Measurements from ENCODE around the gene FER. TPM values are rescaled to one million over a fixed set of nuclear protein-coding genes. Genes with fewer than 3 reads are reported as not detected.
"Not testable (repeated sequence)": the region's sequence is repeated elsewhere in the genome, so short reads cannot be mapped to it uniquely, and the experiment has no call there.

Gene FER
- total RNA-seq, 1 donor from 2014 or later = 17.0 TPM

GRCh38 chr5:108798513-108799265 lies 51.0 kb downstream of the FER start:
- DNase-seq (ENCODE audit: low read depth, low spot score) = no peak

GRCh38 chr5:108801301-108801700 lies 53.6 kb downstream of the FER start:
- no peak for DNase-seq (ENCODE audit: low read depth, low spot score)

GRCh38 chr5:108801776-108802175 lies 54.1 kb downstream of the FER start:
- peak; percentile 63 for DNase-seq (ENCODE audit: low read depth, low spot score)

GRCh38 chr5:108810717-108811116 lies 63.0 kb downstream of the FER start:
- DNase-seq (ENCODE audit: low read depth, low spot score) = no peak

- DNase-seq (ENCODE audit: low read depth, low spot score) = no peak
Observed at GRCh38 chr5:108813673-108814072, 66.0 kb downstream of the FER start.

GRCh38 chr5:108814551-108814950 lies 66.9 kb downstream of the FER start:
- no peak for DNase-seq (ENCODE audit: low read depth, low spot score)

- no peak for DNase-seq (ENCODE audit: low read depth, low spot score)
Observed at GRCh38 chr5:108818613-108819272, 71.0 kb downstream of the FER start.

- no peak for DNase-seq (ENCODE audit: low read depth, low spot score)
Observed at GRCh38 chr5:108820983-108821382, 73.3 kb downstream of the FER start.

- DNase-seq (ENCODE audit: low read depth, low spot score) = no peak
Observed at GRCh38 chr5:108822211-108822947, 74.7 kb downstream of the FER start.

GRCh38 chr5:108827131-108827530 lies 79.4 kb downstream of the FER start:
- DNase-seq (ENCODE audit: low read depth, low spot score) = no peak

GRCh38 chr5:108830705-108831276 lies 83.1 kb downstream of the FER start:
- no peak for DNase-seq (ENCODE audit: low read depth, low spot score)

- DNase-seq (ENCODE audit: low read depth, low spot score) = no peak
Observed at GRCh38 chr5:108836492-108836891, 88.8 kb downstream of the FER start.

GRCh38 chr5:108842260-108842941 lies 94.7 kb downstream of the FER start:
- not testable (repeated sequence) for DNase-seq (ENCODE audit: low read depth, low spot score)

GRCh38 chr5:108851129-108851528 lies 103.4 kb downstream of the FER start:
- DNase-seq (ENCODE audit: low read depth, low spot score) = not testable (repeated sequence)

GRCh38 chr5:108857905-108858304 lies 110.2 kb downstream of the FER start:
- no peak for DNase-seq (ENCODE audit: low read depth, low spot score)

GRCh38 chr5:108858959-108859358 lies 111.3 kb downstream of the FER start:
- DNase-seq (ENCODE audit: low read depth, low spot score) = no peak

- DNase-seq (ENCODE audit: low read depth, low spot score) = no peak
Observed at GRCh38 chr5:108862211-108862610, 114.5 kb downstream of the FER start.

- DNase-seq (ENCODE audit: low read depth, low spot score) = not testable (repeated sequence)
Observed at GRCh38 chr5:108866097-108866496, 118.4 kb downstream of the FER start.

- DNase-seq (ENCODE audit: low read depth, low spot score) = no peak
Observed at GRCh38 chr5:108867656-108868055, 120.0 kb downstream of the FER start.

GRCh38 chr5:108869066-108869465 lies 121.4 kb downstream of the FER start:
- no peak for DNase-seq (ENCODE audit: low read depth, low spot score)

- no peak for DNase-seq (ENCODE audit: low read depth, low spot score)
Observed at GRCh38 chr5:108876451-108876850, 128.8 kb downstream of the FER start.
